Measurements from ENCODE around the gene VWF. TPM values are rescaled to one million over a fixed set of nuclear protein-coding genes. Genes with fewer than 3 reads are reported as not detected.

Gene VWF
- total RNA-seq, 3 donors from 2014 or later = 34.3 to 82.5 (median 72.9) TPM

DNA sequence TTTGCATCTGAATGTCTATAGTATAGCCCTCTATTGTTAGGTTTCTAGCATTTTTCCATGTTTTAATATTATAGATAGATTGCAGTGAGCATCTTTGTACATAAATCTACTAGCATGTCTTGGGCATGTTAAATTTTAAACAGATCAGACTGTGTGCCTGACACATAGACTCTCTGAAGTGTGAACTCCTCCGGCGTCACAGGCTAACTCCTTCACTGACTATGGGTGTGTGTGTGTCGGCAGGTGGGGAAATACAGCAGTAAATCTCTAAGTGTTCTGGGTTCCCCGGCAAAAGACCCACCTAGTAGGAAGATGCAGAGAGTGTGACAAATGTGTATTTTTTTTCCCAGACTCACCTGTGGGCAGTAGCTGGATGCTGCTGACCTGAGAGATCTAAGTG, 2.3 kb downstream of the VWF start:
- H3K9me3 ChIP-seq = no peaks in the 10 kb centered on the region
- intact Hi-C loops (cut with DNase I, micrococcal nuclease) = no loop called here
- ATAC-seq (no peak), DNase-seq (no peak)
- no peak overlapping the region for H3K4me3 ChIP-seq
- TF ChIP-seq, protein P1, sequence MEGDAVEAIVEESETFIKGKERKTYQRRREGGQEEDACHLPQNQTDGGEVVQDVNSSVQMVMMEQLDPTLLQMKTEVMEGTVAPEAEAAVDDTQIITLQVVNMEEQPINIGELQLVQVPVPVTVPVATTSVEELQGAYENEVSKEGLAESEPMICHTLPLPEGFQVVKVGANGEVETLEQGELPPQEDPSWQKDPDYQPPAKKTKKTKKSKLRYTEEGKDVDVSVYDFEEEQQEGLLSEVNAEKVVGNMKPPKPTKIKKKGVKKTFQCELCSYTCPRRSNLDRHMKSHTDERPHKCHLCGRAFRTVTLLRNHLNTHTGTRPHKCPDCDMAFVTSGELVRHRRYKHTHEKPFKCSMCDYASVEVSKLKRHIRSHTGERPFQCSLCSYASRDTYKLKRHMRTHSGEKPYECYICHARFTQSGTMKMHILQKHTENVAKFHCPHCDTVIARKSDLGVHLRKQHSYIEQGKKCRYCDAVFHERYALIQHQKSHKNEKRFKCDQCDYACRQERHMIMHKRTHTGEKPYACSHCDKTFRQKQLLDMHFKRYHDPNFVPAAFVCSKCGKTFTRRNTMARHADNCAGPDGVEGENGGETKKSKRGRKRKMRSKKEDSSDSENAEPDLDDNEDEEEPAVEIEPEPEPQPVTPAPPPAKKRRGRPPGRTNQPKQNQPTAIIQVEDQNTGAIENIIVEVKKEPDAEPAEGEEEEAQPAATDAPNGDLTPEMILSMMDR (IDR thresholded peaks at IDR 0.05) = no peak
- no peaks in the 10 kb centered on the region for H3K36me3 ChIP-seq (ENCODE audit: low read depth)
- no peaks in the 10 kb centered on the region for H3K4me1 ChIP-seq (ENCODE audit: low read depth)

DNA sequence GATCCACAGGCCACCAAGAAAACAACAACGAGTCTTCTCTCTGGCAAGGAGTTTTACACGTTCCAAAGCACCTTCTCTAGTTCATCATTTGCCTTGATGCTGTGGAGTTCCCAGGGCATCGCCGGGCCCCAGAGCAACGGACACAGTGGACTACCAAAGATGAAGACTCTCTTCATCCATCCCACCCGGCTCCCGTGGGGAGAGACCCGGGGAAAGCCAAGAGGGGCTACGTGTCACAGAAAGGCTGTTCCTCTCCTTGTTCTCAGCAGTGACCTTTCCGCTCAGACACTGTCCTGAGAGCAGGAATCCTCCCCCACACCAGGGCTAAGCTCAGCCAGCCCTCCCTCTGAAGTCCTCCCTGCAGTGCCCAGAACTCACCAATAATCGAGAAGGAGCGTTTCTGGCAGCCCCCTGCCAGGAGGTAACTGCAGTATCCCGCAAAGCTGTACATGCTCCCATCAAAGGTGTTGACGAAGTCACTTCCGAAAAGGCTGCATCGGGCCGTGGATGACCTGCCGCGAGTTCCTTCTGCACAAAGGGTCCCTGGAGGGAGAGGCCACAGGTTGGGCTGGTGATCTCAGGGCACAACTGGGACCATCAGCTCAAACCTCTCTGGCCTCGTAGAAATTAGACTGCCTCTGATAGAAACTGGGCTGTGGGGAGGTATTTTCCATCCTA, 3.5 kb downstream of the VWF start:
- intact Hi-C loops (cut with DNase I, micrococcal nuclease) = no loop called here
- Histone ChIP-seq H3K4me3 (no peak overlapping the region), H3K9me3 (no peaks in the 10 kb centered on the region), H3K4me1 (ENCODE audit: low read depth) (no peaks in the 10 kb centered on the region), H3K36me3 (ENCODE audit: low read depth) (no peaks in the 10 kb centered on the region)
- TF ChIP-seq, protein P1 (IDR thresholded peaks at IDR 0.05) = no peak
- no peak for DNase-seq
- ATAC-seq = no peak

DNA sequence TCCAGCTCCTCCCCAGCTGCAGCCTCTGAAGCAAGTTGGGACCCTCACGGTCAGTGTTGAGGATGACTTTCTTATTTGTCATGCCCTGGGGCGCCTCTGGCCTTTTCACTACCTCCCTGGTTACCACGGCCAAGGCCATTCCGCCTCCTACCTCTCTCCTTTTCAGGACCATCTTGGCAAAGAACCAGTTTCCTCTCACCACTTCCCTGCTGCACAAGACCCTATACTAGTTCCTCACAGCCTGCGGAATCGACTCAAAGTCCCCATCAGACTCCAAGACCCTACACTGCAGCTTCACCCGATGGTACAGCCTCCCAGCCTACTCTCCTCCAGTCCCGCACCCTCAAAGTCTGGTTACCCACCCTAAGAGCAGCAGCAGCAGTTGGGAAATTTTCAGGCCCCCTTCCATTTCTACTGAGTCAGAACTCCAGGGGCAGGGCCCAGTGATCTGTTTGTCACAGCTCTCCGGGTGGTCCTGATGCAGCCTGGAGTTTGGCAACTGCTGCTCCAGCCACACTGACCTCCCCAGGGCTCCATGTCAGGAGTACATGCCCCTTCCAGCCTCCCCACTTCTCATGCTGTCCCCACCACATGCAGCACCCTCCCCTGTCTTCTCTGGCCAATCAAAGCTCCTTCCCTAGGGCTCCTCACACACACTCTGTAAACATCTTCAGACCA, 5.4 kb downstream of the VWF start:
- ATAC-seq (no peak), DNase-seq (no peak)
- no peaks in the 10 kb centered on the region for H3K36me3 ChIP-seq (ENCODE audit: low read depth)
- H3K9me3 ChIP-seq = no peaks in the 10 kb centered on the region
- no peaks in the 10 kb centered on the region for H3K4me1 ChIP-seq (ENCODE audit: low read depth)
- TF ChIP-seq, protein P1 (IDR thresholded peaks at IDR 0.05) = no peak
- intact Hi-C loops (cut with DNase I, micrococcal nuclease) = no loop called here
- H3K4me3 ChIP-seq = no peak overlapping the region

DNA sequence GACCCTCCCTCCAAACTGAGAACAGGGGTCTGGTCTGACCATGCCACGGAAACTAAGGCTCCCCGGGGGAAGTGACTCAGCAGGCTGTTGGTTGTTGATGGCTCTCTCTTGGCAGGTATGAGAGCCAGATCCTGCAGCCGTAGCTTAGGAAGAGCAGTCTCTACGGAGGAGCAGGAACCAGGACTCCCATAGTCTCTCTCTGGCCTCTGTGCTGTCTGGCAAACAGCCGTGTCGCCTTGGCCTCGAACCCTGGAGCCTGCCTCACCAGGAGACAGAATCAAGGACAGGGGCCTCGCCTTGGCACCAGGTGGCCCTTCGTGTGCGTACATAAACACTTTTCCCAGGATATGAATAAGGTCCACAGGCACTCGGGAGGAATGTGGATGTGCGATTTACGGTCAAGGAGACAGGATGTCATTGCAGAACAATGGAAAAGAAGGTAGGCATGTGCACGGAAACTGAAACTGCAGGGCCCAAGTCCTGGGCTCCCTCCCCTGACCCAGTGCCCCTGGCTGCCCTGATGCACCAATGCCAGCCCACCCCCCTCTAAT, 7.9 kb downstream of the VWF start:
- H3K36me3 ChIP-seq (ENCODE audit: low read depth) = no peaks in the 10 kb centered on the region
- TF ChIP-seq, protein P1 (IDR thresholded peaks at IDR 0.05) = no peak
- ATAC-seq (no peak), DNase-seq (no peak)
- intact Hi-C loops (cut with DNase I, micrococcal nuclease) = no loop called here
- H3K9me3 ChIP-seq = no peaks in the 10 kb centered on the region
- no peaks in the 10 kb centered on the region for H3K4me1 ChIP-seq (ENCODE audit: low read depth)
- no peak overlapping the region for H3K4me3 ChIP-seq

DNA sequence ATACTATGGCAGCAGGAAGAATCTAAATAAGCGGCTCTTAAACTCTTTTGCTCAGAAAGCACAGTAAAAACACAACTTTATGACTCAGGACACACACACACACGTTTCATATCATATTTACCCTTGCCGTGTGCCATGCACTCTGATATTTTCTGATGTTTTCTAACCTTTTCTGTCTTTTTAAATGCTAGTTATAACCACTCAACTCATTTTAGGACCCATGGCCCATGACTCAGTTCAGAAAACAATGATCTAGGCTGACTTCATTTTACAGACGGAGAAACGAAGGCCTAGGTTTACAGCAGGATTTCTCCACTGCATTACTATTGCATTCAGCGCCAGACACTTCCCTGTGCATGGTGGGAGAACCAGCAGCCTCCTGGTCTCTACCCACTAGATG, 9.1 kb downstream of the VWF start:
- DNase-seq (no peak), ATAC-seq (no peak)
- Histone ChIP-seq H3K4me3 (no peak overlapping the region), H3K9me3 (no peaks in the 10 kb centered on the region), H3K4me1 (ENCODE audit: low read depth) (no peaks in the 10 kb centered on the region), H3K36me3 (ENCODE audit: low read depth) (no peaks in the 10 kb centered on the region)
- TF ChIP-seq, protein P1 (IDR thresholded peaks at IDR 0.05) = no peak
- intact Hi-C loops (cut with DNase I, micrococcal nuclease) = no loop called here
